SW480 (cell line): Measurements from ENCODE around the gene OST4.
"Not testable (repeated sequence)": the region's sequence is repeated elsewhere in the genome, so short reads cannot be mapped to it uniquely, and the experiment has no call there.

Experiments used
- DNase-seq: peaks from one replicate; pipeline ENCODE4 v3.0.0-alpha.2; 2016; ENCODE audit warnings: low spot score

The OST4 gene

GRCh38 chr2:27078267-27079194 lies 7.1 kb upstream of the OST4 start, which contains the start of gene EMILIN1:
Gene EMILIN1 (plus strand): TSS chr2:27078615. CDS start chr2:27079066, 451 bp downstream.
- DNase-seq, result no peak

GRCh38 chr2:27077231-27077630 lies 5.8 kb upstream of the OST4 start:
- no peak for DNase-seq

GRCh38 chr2:27076323-27076722 lies 4.9 kb upstream of the OST4 start:
- DNase-seq, result no peak

- not testable (repeated sequence) for DNase-seq
These were observed 4.1 kb upstream of the OST4 start for GRCh38 chr2:27075566-27075871.

- no peak for DNase-seq
These were observed 3.5 kb upstream of the OST4 start for GRCh38 chr2:27074738-27075565.

- DNase-seq, result no peak
These were observed 2.3 kb upstream of the OST4 start for GRCh38 chr2:27073782-27074181.

- no peak for DNase-seq
These were observed 1.5 kb upstream of the OST4 start for GRCh38 chr2:27072920-27073319.

GRCh38 chr2:27071990-27072830 lies 756 bp upstream of the OST4 start:
- no peak for DNase-seq

GRCh38 chr2:27070653-27071276 lies 689 bp downstream of the OST4 start:
- no peak for DNase-seq

GRCh38 chr2:27069961-27070618 lies 1.4 kb downstream of the OST4 start:
- DNase-seq, result no peak

GRCh38 chr2:27069436-27069835 lies 2.0 kb downstream of the OST4 start:
- no peak for DNase-seq

GRCh38 chr2:27067385-27067784 lies 4.1 kb downstream of the OST4 start:
- DNase-seq, result no peak

- DNase-seq, result no peak
These were observed 6.3 kb downstream of the OST4 start for GRCh38 chr2:27065128-27065527.

GRCh38 chr2:27060323-27060722 lies 11.1 kb downstream of the OST4 start:
- DNase-seq, result no peak

GRCh38 chr2:27059141-27059820 lies 12.2 kb downstream of the OST4 start:
- DNase-seq, result no peak

GRCh38 chr2:27058210-27058609 lies 13.2 kb downstream of the OST4 start:
- DNase-seq, result no peak

- no peak for DNase-seq
These were observed 14.3 kb downstream of the OST4 start for GRCh38 chr2:27057184-27057583.

GRCh38 chr2:27054721-27055120 lies 16.7 kb downstream of the OST4 start:
- no peak for DNase-seq

- DNase-seq, result no peak
These were observed 17.7 kb downstream of the OST4 start for GRCh38 chr2:27053776-27054175.

- DNase-seq, result no peak
These were observed 18.1 kb downstream of the OST4 start for GRCh38 chr2:27053321-27053720.
